ENCODE data around the gene C9orf78.

DNA sequence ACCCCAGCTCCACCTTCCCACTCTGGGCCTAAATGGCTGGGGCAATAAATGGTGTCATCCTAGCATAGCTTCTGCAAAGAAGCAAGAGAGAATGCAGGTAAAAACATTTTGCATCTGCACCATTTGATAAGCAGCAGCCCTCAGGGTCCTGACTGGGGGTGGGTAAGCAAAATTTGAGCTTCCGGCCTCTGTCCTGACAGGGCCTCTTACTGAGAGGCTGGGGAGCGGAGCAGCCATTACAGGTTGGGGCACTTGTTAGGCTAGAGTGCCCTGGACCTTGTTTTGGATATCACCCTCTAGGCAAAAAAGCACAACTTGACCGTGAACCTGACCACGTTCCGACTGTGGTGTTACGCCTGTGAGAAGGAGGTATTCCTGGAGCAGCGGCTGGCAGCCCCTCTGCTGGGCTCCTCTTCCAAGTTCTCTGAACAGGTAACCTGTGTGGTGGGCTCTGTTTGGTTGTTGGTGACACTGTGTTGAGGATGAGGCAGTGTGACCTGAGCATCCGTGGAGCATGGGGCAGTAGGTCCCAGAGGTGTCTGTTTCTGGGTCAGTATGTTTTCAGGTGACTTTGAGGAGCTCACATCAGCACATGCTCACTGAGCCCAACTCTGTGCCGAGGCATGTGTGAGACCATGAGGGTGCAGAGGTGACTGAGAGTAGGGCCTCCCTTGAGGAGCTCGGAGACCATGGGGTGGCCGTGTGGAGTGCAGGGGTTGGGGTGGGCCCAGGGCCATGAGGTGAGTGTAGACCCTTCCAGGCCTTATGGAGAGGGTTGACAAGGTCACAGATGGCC is 23.3 kb upstream of the C9orf78 start:
- TF ChIP-seq, protein P1, sequence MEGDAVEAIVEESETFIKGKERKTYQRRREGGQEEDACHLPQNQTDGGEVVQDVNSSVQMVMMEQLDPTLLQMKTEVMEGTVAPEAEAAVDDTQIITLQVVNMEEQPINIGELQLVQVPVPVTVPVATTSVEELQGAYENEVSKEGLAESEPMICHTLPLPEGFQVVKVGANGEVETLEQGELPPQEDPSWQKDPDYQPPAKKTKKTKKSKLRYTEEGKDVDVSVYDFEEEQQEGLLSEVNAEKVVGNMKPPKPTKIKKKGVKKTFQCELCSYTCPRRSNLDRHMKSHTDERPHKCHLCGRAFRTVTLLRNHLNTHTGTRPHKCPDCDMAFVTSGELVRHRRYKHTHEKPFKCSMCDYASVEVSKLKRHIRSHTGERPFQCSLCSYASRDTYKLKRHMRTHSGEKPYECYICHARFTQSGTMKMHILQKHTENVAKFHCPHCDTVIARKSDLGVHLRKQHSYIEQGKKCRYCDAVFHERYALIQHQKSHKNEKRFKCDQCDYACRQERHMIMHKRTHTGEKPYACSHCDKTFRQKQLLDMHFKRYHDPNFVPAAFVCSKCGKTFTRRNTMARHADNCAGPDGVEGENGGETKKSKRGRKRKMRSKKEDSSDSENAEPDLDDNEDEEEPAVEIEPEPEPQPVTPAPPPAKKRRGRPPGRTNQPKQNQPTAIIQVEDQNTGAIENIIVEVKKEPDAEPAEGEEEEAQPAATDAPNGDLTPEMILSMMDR (IDR thresholded peaks at IDR 0.05; ENCODE audit: low read length) = no peak
- no peak for TF ChIP-seq EZH2phosphoT487 (IDR thresholded peaks at IDR 0.05; ENCODE audit: low read length)

Data from MM.1S (cell line).